ENCODE data around the gene SCAMP4. TPM values are rescaled to one million over a fixed set of nuclear protein-coding genes. Genes with fewer than 3 reads are reported as not detected.

Gene SCAMP4
- total and polyA plus RNA-seq, 9 of the 15 experiments (the other 6 are each of a cell fraction or from before 2014, with no cell fraction given) = 0.81 to 45.9 (median 12.8) TPM

- TF ChIP-seq HINFP (tag; conservative IDR thresholded peaks at IDR 0.05; ENCODE audit: low read depth) (no peak), CTBP1 (IDR thresholded peaks at IDR 0.05; ENCODE audit: borderline replicate concordance) (peak; percentile 81), EP300 (IDR thresholded peaks at IDR 0.05; ENCODE audit: low read length) (no peak), CC2D1A (IDR thresholded peaks at IDR 0.05) (no peak), HNRNPL (IDR thresholded peaks at IDR 0.05; ENCODE audit: low read depth, low read length) (no peak), HCFC1 (IDR thresholded peaks at IDR 0.05; ENCODE audit: low read depth, low read length) (no peak), ZNF445 (CRISPR knock-in tag; IDR thresholded peaks at IDR 0.05; ENCODE audit: low read depth) (no peak), MIER1 (IDR thresholded peaks at IDR 0.05; ENCODE audit: low read depth) (no peak), TRIM25 (IDR thresholded peaks at IDR 0.05; ENCODE audit: borderline replicate concordance) (no peak), PKNOX1 (IDR thresholded peaks at IDR 0.05) (no peak), CBX3 (IDR thresholded peaks at IDR 0.05; ENCODE audit: borderline replicate concordance in 1 of 2, low read length in 2 of 2) (no peak)
Measured at GRCh38 chr19:1863638-1864479, 41.3 kb upstream of the SCAMP4 start (continued).

Measured in K562 (cell line).